Right lobe of liver (tissue), 4 donors: ENCODE measurements around the gene POMC.

Experiments
- POLR2A ChIP-seq: fragments of 450-650 bp; IDR thresholded peaks from one replicate; pipeline ENCODE4 v1.6.1; 2017; ENCODE audit warnings: antibody characterized with exemption, mild to moderate bottlenecking
- TF ChIP-seq, protein P1 (sequence below), 4 donors: fragments of 200-600 bp in 3 of 4; fragments of 450-650 bp in 1 of 4; IDR thresholded peaks; one replicate each; pipeline versions ENCODE4 v1.5.1 to v1.8.0; 2016 to 2022; ENCODE audit warnings: antibody characterized with exemption in 4 of 4, mild to moderate bottlenecking in 2 of 4
- donor health status: DM: no; HTN: no; CAD: no.
- donor health status: DM: no; HTN: no; CAD: no.
- donor health status: DM: no; HTN: yes; CAD: no.

DNA sequence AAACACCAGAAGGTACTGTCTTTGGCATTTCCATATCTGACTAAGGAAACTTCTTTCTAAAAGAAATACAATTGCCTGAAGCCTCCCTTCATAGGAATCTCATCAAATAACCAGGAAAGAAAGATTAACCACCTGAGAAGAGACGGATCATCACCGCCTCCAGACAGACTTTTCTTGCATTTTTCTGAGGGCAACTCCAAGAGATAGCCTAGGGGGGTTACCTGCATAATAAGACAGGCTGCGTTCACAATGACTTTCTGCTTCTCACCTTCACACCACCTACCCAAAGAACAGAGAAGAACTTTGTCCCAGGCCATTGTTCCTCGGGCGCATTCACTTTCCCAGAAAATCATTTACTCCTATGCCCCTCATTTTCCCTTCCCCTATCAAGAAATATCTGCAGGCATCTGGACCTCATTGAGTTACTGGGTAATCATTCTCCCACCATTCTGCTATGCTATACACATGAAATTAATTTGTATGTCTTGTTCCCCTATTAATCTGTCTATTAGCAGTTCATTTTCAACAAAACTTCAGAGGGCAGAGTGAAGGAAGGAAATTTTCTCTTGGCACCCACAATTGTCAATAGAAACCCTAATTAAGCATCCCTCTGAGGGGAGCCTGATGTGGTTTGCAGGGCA lies 8.3 kb upstream of the POMC start:
- TF ChIP-seq, protein P1, sequence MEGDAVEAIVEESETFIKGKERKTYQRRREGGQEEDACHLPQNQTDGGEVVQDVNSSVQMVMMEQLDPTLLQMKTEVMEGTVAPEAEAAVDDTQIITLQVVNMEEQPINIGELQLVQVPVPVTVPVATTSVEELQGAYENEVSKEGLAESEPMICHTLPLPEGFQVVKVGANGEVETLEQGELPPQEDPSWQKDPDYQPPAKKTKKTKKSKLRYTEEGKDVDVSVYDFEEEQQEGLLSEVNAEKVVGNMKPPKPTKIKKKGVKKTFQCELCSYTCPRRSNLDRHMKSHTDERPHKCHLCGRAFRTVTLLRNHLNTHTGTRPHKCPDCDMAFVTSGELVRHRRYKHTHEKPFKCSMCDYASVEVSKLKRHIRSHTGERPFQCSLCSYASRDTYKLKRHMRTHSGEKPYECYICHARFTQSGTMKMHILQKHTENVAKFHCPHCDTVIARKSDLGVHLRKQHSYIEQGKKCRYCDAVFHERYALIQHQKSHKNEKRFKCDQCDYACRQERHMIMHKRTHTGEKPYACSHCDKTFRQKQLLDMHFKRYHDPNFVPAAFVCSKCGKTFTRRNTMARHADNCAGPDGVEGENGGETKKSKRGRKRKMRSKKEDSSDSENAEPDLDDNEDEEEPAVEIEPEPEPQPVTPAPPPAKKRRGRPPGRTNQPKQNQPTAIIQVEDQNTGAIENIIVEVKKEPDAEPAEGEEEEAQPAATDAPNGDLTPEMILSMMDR (IDR thresholded peaks at IDR 0.05), result no peak
- no peak for TF ChIP-seq POLR2A
